Measurements from ENCODE around the gene CPE.

GRCh38 chr4:165404080-165404479, 25.3 kb downstream of the CPE start:
- TF ChIP-seq, protein P1, sequence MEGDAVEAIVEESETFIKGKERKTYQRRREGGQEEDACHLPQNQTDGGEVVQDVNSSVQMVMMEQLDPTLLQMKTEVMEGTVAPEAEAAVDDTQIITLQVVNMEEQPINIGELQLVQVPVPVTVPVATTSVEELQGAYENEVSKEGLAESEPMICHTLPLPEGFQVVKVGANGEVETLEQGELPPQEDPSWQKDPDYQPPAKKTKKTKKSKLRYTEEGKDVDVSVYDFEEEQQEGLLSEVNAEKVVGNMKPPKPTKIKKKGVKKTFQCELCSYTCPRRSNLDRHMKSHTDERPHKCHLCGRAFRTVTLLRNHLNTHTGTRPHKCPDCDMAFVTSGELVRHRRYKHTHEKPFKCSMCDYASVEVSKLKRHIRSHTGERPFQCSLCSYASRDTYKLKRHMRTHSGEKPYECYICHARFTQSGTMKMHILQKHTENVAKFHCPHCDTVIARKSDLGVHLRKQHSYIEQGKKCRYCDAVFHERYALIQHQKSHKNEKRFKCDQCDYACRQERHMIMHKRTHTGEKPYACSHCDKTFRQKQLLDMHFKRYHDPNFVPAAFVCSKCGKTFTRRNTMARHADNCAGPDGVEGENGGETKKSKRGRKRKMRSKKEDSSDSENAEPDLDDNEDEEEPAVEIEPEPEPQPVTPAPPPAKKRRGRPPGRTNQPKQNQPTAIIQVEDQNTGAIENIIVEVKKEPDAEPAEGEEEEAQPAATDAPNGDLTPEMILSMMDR (IDR thresholded peaks at IDR 0.05): no peak
- no peak for TF ChIP-seq POLR2A (IDR thresholded peaks at IDR 0.05; ENCODE audit: low read depth)
- TF ChIP-seq POLR2AphosphoS5 (IDR thresholded peaks at IDR 0.05): no peak
- no peak for TF ChIP-seq EP300 (IDR thresholded peaks at IDR 0.05)

All from esophagus muscularis mucosa (tissue), 4 donors.